ENCODE results near the gene PRKCB.

Gene PRKCB

GRCh38 chr16:23852794-23853562, 17.2 kb downstream of the PRKCB start:
- 81 to 86% methylated on average over 3 of the region's 5 CpGs for WGBS, 2 experiments (ENCODE audit: insufficient coverage in 2 of 2)
- Histone ChIP-seq H3K4me1 (ENCODE audit: control insufficient read depth, insufficient read depth, low read length, poor library complexity, severe bottlenecking) (peaks cover 5% of the 10 kb centered on the region), H3K9me3 (ENCODE audit: control insufficient read depth, low read length) (no peaks in the 10 kb centered on the region), H3K36me3 (ENCODE audit: control insufficient read depth, insufficient read depth, low read length) (no peaks in the 10 kb centered on the region), H3K4me3 (ENCODE audit: extremely low read depth, insufficient read depth, low read length, poor library complexity, severe bottlenecking) (no peak overlapping the region), H3K27ac (ENCODE audit: low read depth, low read length, severe bottlenecking) (no peak overlapping the region)

GRCh38 chr16:23855010-23855409, 19.2 kb downstream of the PRKCB start:
- Histone ChIP-seq H3K36me3 (ENCODE audit: control insufficient read depth, insufficient read depth, low read length) (no peaks in the 10 kb centered on the region), H3K9me3 (ENCODE audit: control insufficient read depth, low read length) (no peaks in the 10 kb centered on the region), H3K4me3 (ENCODE audit: extremely low read depth, insufficient read depth, low read length, poor library complexity, severe bottlenecking) (no peak overlapping the region), H3K4me1 (ENCODE audit: control insufficient read depth, insufficient read depth, low read length, poor library complexity, severe bottlenecking) (peaks cover 7% of the 10 kb centered on the region), H3K27ac (ENCODE audit: low read depth, low read length, severe bottlenecking) (no peak overlapping the region)
- WGBS, 2 experiments (ENCODE audit: insufficient coverage in 2 of 2): 83 to 86% methylated on average over 2 to 4 of the region's 5 CpGs

- no peaks in the 10 kb centered on the region for H3K36me3 ChIP-seq (ENCODE audit: control insufficient read depth, insufficient read depth, low read length)
- H3K4me3 ChIP-seq (ENCODE audit: extremely low read depth, insufficient read depth, low read length, poor library complexity, severe bottlenecking): no peak overlapping the region
- no peak overlapping the region for H3K27ac ChIP-seq (ENCODE audit: low read depth, low read length, severe bottlenecking)
- peaks cover 7% of the 10 kb centered on the region for H3K4me1 ChIP-seq (ENCODE audit: control insufficient read depth, insufficient read depth, low read length, poor library complexity, severe bottlenecking)
- WGBS, 2 experiments (ENCODE audit: insufficient coverage in 2 of 2): 100% methylated on average over 1 of the region's 2 CpGs; no CpG with 5 or more reads in 1 of the 2 experiments
- no peaks in the 10 kb centered on the region for H3K9me3 ChIP-seq (ENCODE audit: control insufficient read depth, low read length)
Observed at GRCh38 chr16:23856251-23856709, 20.5 kb downstream of the PRKCB start.

- no peak overlapping the region for H3K4me3 ChIP-seq (ENCODE audit: extremely low read depth, insufficient read depth, low read length, poor library complexity, severe bottlenecking)
- no peak overlapping the region for H3K27ac ChIP-seq (ENCODE audit: low read depth, low read length, severe bottlenecking)
- 63 to 75% methylated on average over 6 of the region's 11 CpGs for WGBS, 2 experiments (ENCODE audit: insufficient coverage in 2 of 2)
- peaks cover 7% of the 10 kb centered on the region for H3K4me1 ChIP-seq (ENCODE audit: control insufficient read depth, insufficient read depth, low read length, poor library complexity, severe bottlenecking)
- no peaks in the 10 kb centered on the region for H3K36me3 ChIP-seq (ENCODE audit: control insufficient read depth, insufficient read depth, low read length)
- no peaks in the 10 kb centered on the region for H3K9me3 ChIP-seq (ENCODE audit: control insufficient read depth, low read length)
Observed at GRCh38 chr16:23857256-23857880, 21.6 kb downstream of the PRKCB start.

GRCh38 chr16:23857881-23858269, 22.1 kb downstream of the PRKCB start:
- peaks cover 7% of the 10 kb centered on the region for H3K4me1 ChIP-seq (ENCODE audit: control insufficient read depth, insufficient read depth, low read length, poor library complexity, severe bottlenecking)
- H3K27ac ChIP-seq (ENCODE audit: low read depth, low read length, severe bottlenecking): no peak overlapping the region
- WGBS, 2 experiments (ENCODE audit: insufficient coverage in 2 of 2): 100% methylated on average over 1 of the region's 1 CpG; no CpG with 5 or more reads in 1 of the 2 experiments
- H3K4me3 ChIP-seq (ENCODE audit: extremely low read depth, insufficient read depth, low read length, poor library complexity, severe bottlenecking): no peak overlapping the region
- no peaks in the 10 kb centered on the region for H3K9me3 ChIP-seq (ENCODE audit: control insufficient read depth, low read length)
- H3K36me3 ChIP-seq (ENCODE audit: control insufficient read depth, insufficient read depth, low read length): no peaks in the 10 kb centered on the region

GRCh38 chr16:23858542-23858941, 22.8 kb downstream of the PRKCB start:
- 100% methylated on average over 1 of the region's 1 CpG for WGBS, 2 experiments (ENCODE audit: insufficient coverage in 2 of 2)
- H3K27ac ChIP-seq (ENCODE audit: low read depth, low read length, severe bottlenecking): no peak overlapping the region
- no peaks in the 10 kb centered on the region for H3K9me3 ChIP-seq (ENCODE audit: control insufficient read depth, low read length)
- H3K4me1 ChIP-seq (ENCODE audit: control insufficient read depth, insufficient read depth, low read length, poor library complexity, severe bottlenecking): peaks cover 7% of the 10 kb centered on the region
- H3K36me3 ChIP-seq (ENCODE audit: control insufficient read depth, insufficient read depth, low read length): no peaks in the 10 kb centered on the region
- H3K4me3 ChIP-seq (ENCODE audit: extremely low read depth, insufficient read depth, low read length, poor library complexity, severe bottlenecking): no peak overlapping the region

- 86 to 93% methylated on average over 2 of the region's 2 CpGs for whole genome bisulfite sequencing, 2 experiments (ENCODE audit: insufficient coverage in 2 of 2)
- Histone ChIP-seq H3K4me3 (ENCODE audit: extremely low read depth, insufficient read depth, low read length, poor library complexity, severe bottlenecking) (no peak overlapping the region), H3K9me3 (ENCODE audit: control insufficient read depth, low read length) (no peaks in the 10 kb centered on the region), H3K36me3 (ENCODE audit: control insufficient read depth, insufficient read depth, low read length) (no peaks in the 10 kb centered on the region), H3K27ac (ENCODE audit: low read depth, low read length, severe bottlenecking) (no peak overlapping the region), H3K4me1 (ENCODE audit: control insufficient read depth, insufficient read depth, low read length, poor library complexity, severe bottlenecking) (peaks cover 7% of the 10 kb centered on the region)
Observed at GRCh38 chr16:23859713-23860269, 24.0 kb downstream of the PRKCB start.

GRCh38 chr16:23861874-23862273, 26.1 kb downstream of the PRKCB start:
- H3K27ac ChIP-seq (ENCODE audit: low read depth, low read length, severe bottlenecking): no peak overlapping the region
- H3K4me3 ChIP-seq (ENCODE audit: extremely low read depth, insufficient read depth, low read length, poor library complexity, severe bottlenecking): no peak overlapping the region
- H3K4me1 ChIP-seq (ENCODE audit: control insufficient read depth, insufficient read depth, low read length, poor library complexity, severe bottlenecking): peaks cover 7% of the 10 kb centered on the region
- no peaks in the 10 kb centered on the region for H3K36me3 ChIP-seq (ENCODE audit: control insufficient read depth, insufficient read depth, low read length)
- 100% methylated on average over 1 of the region's 3 CpGs; no CpG with 5 or more reads in 1 of the 2 experiments for WGBS, 2 experiments (ENCODE audit: insufficient coverage in 2 of 2)
- H3K9me3 ChIP-seq (ENCODE audit: control insufficient read depth, low read length): no peaks in the 10 kb centered on the region

- Histone ChIP-seq H3K36me3 (ENCODE audit: control insufficient read depth, insufficient read depth, low read length) (no peaks in the 10 kb centered on the region), H3K4me3 (ENCODE audit: extremely low read depth, insufficient read depth, low read length, poor library complexity, severe bottlenecking) (no peak overlapping the region), H3K9me3 (ENCODE audit: control insufficient read depth, low read length) (no peaks in the 10 kb centered on the region), H3K27ac (ENCODE audit: low read depth, low read length, severe bottlenecking) (no peak overlapping the region), H3K4me1 (ENCODE audit: control insufficient read depth, insufficient read depth, low read length, poor library complexity, severe bottlenecking) (peaks cover 4% of the 10 kb centered on the region)
- WGBS, 2 experiments (ENCODE audit: insufficient coverage in 2 of 2): 88 to 100% methylated on average over 1 to 5 of the region's 6 CpGs
Observed at GRCh38 chr16:23862556-23862955, 26.8 kb downstream of the PRKCB start.

- Histone ChIP-seq H3K36me3 (ENCODE audit: control insufficient read depth, insufficient read depth, low read length) (no peaks in the 10 kb centered on the region), H3K4me1 (ENCODE audit: control insufficient read depth, insufficient read depth, low read length, poor library complexity, severe bottlenecking) (no peaks in the 10 kb centered on the region), H3K27ac (ENCODE audit: low read depth, low read length, severe bottlenecking) (no peak overlapping the region), H3K9me3 (ENCODE audit: control insufficient read depth, low read length) (no peaks in the 10 kb centered on the region), H3K4me3 (ENCODE audit: extremely low read depth, insufficient read depth, low read length, poor library complexity, severe bottlenecking) (no peak overlapping the region)
- WGBS, 2 experiments (ENCODE audit: insufficient coverage in 2 of 2): 78 to 81% methylated on average over 6 to 7 of the region's 12 CpGs
Observed at GRCh38 chr16:23863511-23864422, 28.0 kb downstream of the PRKCB start.

Data from mesodermal cell (in vitro differentiated cells).